Esophagus muscularis mucosa (tissue), 4 donors: Measurements from ENCODE around the gene CALD1.

Source experiments
- CTCF ChIP-seq, 3 experiments: fragments of 200-600 bp in 2 of 3; fragments of 450-650 bp in 1 of 3; sonication (generic) in 2 of 3; IDR thresholded peaks; one replicate each; pipeline ENCODE4 v1.5.1; 2017 to 2019; ENCODE audit warnings: antibody characterized with exemption in 3 of 3, mild to moderate bottlenecking in 2 of 3, moderate library complexity in 1 of 3
- EP300 ChIP-seq: sonication (generic); formaldehyde crosslinking; IDR thresholded peaks from one replicate; pipeline ENCODE4 v1.6.1; 2017; ENCODE audit warnings: antibody characterized with exemption
- POLR2A ChIP-seq: fragments of 450-650 bp; IDR thresholded peaks from one replicate; pipeline ENCODE4 v1.6.1; 2017; ENCODE audit warnings: antibody characterized with exemption, moderate library complexity, mild to moderate bottlenecking, low read depth
- POLR2AphosphoS5 ChIP-seq, 2 donors: sonication (generic); formaldehyde crosslinking; IDR thresholded peaks; one replicate each; pipeline ENCODE4 v1.6.1; 2017; ENCODE audit warnings: antibody characterized with exemption in 2 of 2

- TF ChIP-seq POLR2A (no peak), EP300 (no peak), CTCF (IDR thresholded peaks at IDR 0.05) (no peak), POLR2AphosphoS5 (IDR thresholded peaks at IDR 0.05) (no peak)
These were observed 177.6 kb downstream of the CALD1 start for GRCh38 chr7:134957005-134957404.
